Uterus (tissue), 2 donors: ENCODE results near the gene SYT14.

Source experiments
- POLR2A ChIP-seq, 2 donors: fragments of 450-650 bp; IDR thresholded peaks; one replicate each; pipeline ENCODE4 v1.6.1; 2016; ENCODE audit warnings: antibody characterized with exemption in 2 of 2, mild to moderate bottlenecking in 1 of 2, moderate library complexity in 1 of 2
- TF ChIP-seq, protein P1 (sequence below), 4 experiments: fragments of 200-600 bp in 2 of 4; fragments of 450-650 bp in 2 of 4; sonication (generic) in 2 of 4; IDR thresholded peaks; one replicate each; pipeline ENCODE4 v1.5.1; 2016 to 2019; ENCODE audit warnings: antibody characterized with exemption in 4 of 4, mild to moderate bottlenecking in 2 of 4, moderate library complexity in 1 of 4

DNA sequence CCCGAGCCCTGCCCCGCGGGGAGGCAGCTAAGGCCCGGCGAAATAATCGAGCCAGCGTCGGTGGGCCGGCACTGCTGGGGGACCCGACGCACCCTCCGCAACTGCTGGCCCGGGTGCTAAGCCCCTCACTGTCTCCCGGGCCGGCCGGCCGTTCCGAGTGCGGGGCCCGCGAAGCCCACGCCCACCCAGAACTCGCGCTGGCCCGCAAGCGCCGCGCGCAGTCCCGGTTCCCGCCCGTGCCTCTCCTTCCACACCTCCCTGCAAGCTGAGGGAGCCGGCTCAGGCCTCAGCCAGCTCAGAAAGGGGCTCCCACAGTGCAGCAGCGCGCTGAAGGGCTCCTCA is 49.0 kb upstream of the SYT14 start:
- TF ChIP-seq, protein P1, sequence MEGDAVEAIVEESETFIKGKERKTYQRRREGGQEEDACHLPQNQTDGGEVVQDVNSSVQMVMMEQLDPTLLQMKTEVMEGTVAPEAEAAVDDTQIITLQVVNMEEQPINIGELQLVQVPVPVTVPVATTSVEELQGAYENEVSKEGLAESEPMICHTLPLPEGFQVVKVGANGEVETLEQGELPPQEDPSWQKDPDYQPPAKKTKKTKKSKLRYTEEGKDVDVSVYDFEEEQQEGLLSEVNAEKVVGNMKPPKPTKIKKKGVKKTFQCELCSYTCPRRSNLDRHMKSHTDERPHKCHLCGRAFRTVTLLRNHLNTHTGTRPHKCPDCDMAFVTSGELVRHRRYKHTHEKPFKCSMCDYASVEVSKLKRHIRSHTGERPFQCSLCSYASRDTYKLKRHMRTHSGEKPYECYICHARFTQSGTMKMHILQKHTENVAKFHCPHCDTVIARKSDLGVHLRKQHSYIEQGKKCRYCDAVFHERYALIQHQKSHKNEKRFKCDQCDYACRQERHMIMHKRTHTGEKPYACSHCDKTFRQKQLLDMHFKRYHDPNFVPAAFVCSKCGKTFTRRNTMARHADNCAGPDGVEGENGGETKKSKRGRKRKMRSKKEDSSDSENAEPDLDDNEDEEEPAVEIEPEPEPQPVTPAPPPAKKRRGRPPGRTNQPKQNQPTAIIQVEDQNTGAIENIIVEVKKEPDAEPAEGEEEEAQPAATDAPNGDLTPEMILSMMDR (IDR thresholded peaks at IDR 0.05) = no peak
- no peak for TF ChIP-seq POLR2A (IDR thresholded peaks at IDR 0.05)
